ENCODE results near the gene RUNDC3A.

RUNDC3A gene

DNA sequence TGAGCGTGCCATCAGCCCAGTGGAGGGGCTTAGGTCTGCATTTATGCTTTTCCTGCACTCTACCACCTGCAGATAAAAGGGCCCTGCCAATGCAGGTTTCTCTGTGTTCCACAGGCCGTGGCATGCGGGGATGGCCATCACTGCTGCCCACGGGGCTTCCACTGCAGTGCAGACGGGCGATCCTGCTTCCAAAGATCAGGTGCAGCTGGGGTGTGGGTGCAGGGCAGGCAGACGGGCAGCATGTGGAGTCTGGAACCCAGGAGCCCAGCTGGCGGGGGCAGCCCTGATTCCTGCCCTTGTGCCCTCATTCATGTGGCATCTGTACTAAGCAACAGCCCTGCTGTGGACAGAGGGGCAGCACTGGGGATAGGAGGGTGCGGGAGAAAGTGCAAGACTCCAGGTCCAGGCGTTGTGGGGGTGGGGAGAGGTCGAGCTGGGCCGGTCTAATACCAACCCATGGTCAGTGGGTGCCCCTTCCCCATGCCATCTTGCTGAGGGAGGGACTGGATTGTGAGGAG lies 41.2 kb downstream of the RUNDC3A start:
- Histone ChIP-seq H3K27ac (ENCODE audit: low read length) (peak overlapping the region; percentile 96), H3K4me1 (ENCODE audit: low read length) (peaks cover 46% of the 10 kb centered on the region), H3K27me3 (ENCODE audit: low read depth, low read length) (no peaks in the 10 kb centered on the region), H3K36me3 (replicated peaks; ENCODE audit: low read depth, low read length) (peaks cover 47% of the 10 kb centered on the region), H4K20me1 (ENCODE audit: insufficient read depth, low read length) (peaks cover 8% of the 10 kb centered on the region; the same call in 1 of the 2 replicates), H3K9ac (ENCODE audit: low read length) (peak overlapping the region; percentile 68; the same call in 1 of the 2 replicates), H3K9me3 (ENCODE audit: insufficient read depth, low read length) (no peaks in the 10 kb centered on the region), H3K4me2 (ENCODE audit: low read length) (peak overlapping the region; percentile 77), H3K4me3 (ENCODE audit: low read length) (peak overlapping the region; percentile 52; the same call in 1 of the 2 replicates), H3K79me2 (ENCODE audit: low read length) (peaks cover 31% of the 10 kb centered on the region), H2AFZ (ENCODE audit: low read depth, low read length) (no peak overlapping the region)
- TF ChIP-seq EZH2phosphoT487 (IDR thresholded peaks at IDR 0.05; ENCODE audit: low read depth) = no peak
- TF ChIP-seq, protein P1, sequence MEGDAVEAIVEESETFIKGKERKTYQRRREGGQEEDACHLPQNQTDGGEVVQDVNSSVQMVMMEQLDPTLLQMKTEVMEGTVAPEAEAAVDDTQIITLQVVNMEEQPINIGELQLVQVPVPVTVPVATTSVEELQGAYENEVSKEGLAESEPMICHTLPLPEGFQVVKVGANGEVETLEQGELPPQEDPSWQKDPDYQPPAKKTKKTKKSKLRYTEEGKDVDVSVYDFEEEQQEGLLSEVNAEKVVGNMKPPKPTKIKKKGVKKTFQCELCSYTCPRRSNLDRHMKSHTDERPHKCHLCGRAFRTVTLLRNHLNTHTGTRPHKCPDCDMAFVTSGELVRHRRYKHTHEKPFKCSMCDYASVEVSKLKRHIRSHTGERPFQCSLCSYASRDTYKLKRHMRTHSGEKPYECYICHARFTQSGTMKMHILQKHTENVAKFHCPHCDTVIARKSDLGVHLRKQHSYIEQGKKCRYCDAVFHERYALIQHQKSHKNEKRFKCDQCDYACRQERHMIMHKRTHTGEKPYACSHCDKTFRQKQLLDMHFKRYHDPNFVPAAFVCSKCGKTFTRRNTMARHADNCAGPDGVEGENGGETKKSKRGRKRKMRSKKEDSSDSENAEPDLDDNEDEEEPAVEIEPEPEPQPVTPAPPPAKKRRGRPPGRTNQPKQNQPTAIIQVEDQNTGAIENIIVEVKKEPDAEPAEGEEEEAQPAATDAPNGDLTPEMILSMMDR (IDR thresholded peaks at IDR 0.05; ENCODE audit: low read depth, low read length) = no peak

DNA sequence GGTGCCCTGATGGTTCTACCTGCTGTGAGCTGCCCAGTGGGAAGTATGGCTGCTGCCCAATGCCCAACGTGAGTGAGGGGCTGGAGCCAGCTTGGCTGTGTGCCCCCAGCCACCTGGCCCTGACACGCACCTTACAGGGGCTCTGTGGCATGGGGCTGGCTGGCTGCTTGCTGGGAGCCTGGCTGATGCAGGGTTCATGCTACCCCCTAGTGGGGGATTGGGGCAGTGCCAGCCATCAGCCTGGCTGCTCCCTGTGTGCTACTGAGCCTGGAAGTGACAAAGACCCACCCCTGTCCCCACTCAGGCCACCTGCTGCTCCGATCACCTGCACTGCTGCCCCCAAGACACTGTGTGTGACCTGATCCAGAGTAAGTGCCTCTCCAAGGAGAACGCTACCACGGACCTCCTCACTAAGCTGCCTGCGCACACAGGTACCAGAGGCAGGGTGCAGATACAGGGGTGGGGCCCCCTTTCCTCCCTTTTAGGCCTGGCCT lies 42.4 kb downstream of the RUNDC3A start:
- peaks cover 47% of the 10 kb centered on the region for H3K36me3 ChIP-seq (replicated peaks; ENCODE audit: low read depth, low read length)
- TF ChIP-seq, protein P1 (IDR thresholded peaks at IDR 0.05; ENCODE audit: low read depth, low read length) = peak; percentile 77
- TF ChIP-seq EZH2phosphoT487 (IDR thresholded peaks at IDR 0.05; ENCODE audit: low read depth) = no peak
- no peak overlapping the region for H3K27ac ChIP-seq (ENCODE audit: low read length)
- peaks cover 51% of the 10 kb centered on the region for H3K4me1 ChIP-seq (ENCODE audit: low read length)
- no peak overlapping the region; the same call in 1 of the 2 replicates for H3K9ac ChIP-seq (ENCODE audit: low read length)
- H2AFZ ChIP-seq (ENCODE audit: low read depth, low read length) = no peak overlapping the region
- H3K4me2 ChIP-seq (ENCODE audit: low read length) = peak overlapping the region; percentile 11; the same call in 1 of the 2 replicates
- H3K79me2 ChIP-seq (ENCODE audit: low read length) = peaks cover 23% of the 10 kb centered on the region
- H3K4me3 ChIP-seq (ENCODE audit: low read length) = no peak overlapping the region
- no peaks in the 10 kb centered on the region for H3K27me3 ChIP-seq (ENCODE audit: low read depth, low read length)
- H4K20me1 ChIP-seq (ENCODE audit: insufficient read depth, low read length) = peaks cover 8% of the 10 kb centered on the region; the same call in 1 of the 2 replicates
- no peaks in the 10 kb centered on the region for H3K9me3 ChIP-seq (ENCODE audit: insufficient read depth, low read length)

DNA sequence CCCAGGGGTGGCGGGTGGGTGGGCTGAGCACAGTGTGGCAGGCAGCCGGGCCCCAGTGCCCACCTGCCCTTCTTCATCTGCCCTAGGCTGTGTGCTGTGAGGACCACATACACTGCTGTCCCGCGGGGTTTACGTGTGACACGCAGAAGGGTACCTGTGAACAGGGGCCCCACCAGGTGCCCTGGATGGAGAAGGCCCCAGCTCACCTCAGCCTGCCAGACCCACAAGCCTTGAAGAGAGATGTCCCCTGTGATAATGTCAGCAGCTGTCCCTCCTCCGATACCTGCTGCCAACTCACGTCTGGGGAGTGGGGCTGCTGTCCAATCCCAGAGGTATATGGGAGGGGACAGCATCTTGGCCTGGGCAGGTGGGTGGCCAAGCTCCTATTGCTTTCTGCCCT lies 43.1 kb downstream of the RUNDC3A start:
- Histone ChIP-seq H3K4me2 (ENCODE audit: low read length) (no peak overlapping the region), H3K4me1 (ENCODE audit: low read length) (peaks cover 45% of the 10 kb centered on the region), H3K27me3 (ENCODE audit: low read depth, low read length) (no peaks in the 10 kb centered on the region), H3K4me3 (ENCODE audit: low read length) (no peak overlapping the region), H4K20me1 (ENCODE audit: insufficient read depth, low read length) (peaks cover 8% of the 10 kb centered on the region; the same call in 1 of the 2 replicates), H3K27ac (ENCODE audit: low read length) (no peak overlapping the region), H3K79me2 (ENCODE audit: low read length) (peaks cover 17% of the 10 kb centered on the region), H3K9ac (ENCODE audit: low read length) (no peak overlapping the region), H2AFZ (ENCODE audit: low read depth, low read length) (no peak overlapping the region), H3K9me3 (ENCODE audit: insufficient read depth, low read length) (no peaks in the 10 kb centered on the region), H3K36me3 (replicated peaks; ENCODE audit: low read depth, low read length) (peaks cover 43% of the 10 kb centered on the region)
- TF ChIP-seq, protein P1 (IDR thresholded peaks at IDR 0.05; ENCODE audit: low read depth, low read length) = no peak
- TF ChIP-seq EZH2phosphoT487 (IDR thresholded peaks at IDR 0.05; ENCODE audit: low read depth) = no peak

DNA sequence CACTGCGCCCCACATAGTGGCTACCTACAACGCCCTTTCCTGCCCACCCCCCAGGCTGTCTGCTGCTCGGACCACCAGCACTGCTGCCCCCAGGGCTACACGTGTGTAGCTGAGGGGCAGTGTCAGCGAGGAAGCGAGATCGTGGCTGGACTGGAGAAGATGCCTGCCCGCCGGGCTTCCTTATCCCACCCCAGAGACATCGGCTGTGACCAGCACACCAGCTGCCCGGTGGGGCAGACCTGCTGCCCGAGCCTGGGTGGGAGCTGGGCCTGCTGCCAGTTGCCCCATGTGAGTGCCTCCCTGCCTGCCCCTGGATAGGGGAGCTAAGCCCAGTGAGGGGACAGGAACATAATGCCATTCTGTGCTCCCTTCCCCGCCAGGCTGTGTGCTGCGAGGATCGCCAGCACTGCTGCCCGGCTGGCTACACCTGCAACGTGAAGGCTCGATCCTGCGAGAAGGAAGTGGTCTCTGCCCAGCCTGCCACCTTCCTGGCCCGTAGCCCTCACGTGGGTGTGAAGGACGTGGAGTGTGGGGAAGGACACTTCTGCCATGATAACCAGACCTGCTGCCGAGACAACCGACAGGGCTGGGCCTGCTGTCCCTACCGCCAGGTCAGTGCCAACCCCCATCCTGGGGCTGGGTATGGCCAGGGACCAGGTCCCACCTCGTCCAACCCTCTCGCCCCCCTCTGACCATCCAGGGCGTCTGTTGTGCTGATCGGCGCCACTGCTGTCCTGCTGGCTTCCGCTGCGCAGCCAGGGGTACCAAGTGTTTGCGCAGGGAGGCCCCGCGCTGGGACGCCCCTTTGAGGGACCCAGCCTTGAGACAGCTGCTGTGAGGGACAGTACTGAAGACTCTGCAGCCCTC lies 43.8 kb downstream of the RUNDC3A start:
- no peak overlapping the region for H3K4me3 ChIP-seq (ENCODE audit: low read length)
- peaks cover 41% of the 10 kb centered on the region for H3K36me3 ChIP-seq (replicated peaks; ENCODE audit: low read depth, low read length)
- no peak overlapping the region; the same call in 1 of the 2 replicates for H3K4me2 ChIP-seq (ENCODE audit: low read length)
- H2AFZ ChIP-seq (ENCODE audit: low read depth, low read length) = no peak overlapping the region
- no peaks in the 10 kb centered on the region for H3K9me3 ChIP-seq (ENCODE audit: insufficient read depth, low read length)
- no peak overlapping the region for H3K9ac ChIP-seq (ENCODE audit: low read length)
- peaks cover 38% of the 10 kb centered on the region for H3K4me1 ChIP-seq (ENCODE audit: low read length)
- peaks cover 14% of the 10 kb centered on the region for H3K79me2 ChIP-seq (ENCODE audit: low read length)
- H3K27me3 ChIP-seq (ENCODE audit: low read depth, low read length) = no peaks in the 10 kb centered on the region
- TF ChIP-seq EZH2phosphoT487 (IDR thresholded peaks at IDR 0.05; ENCODE audit: low read depth) = no peak
- TF ChIP-seq, protein P1 (IDR thresholded peaks at IDR 0.05; ENCODE audit: low read depth, low read length) = no peak
- H4K20me1 ChIP-seq (ENCODE audit: insufficient read depth, low read length) = peaks cover 8% of the 10 kb centered on the region; the same call in 1 of the 2 replicates
- H3K27ac ChIP-seq (ENCODE audit: low read length) = no peak overlapping the region

Data from OCI-LY3 (cell line).